Endothelial cell of hepatic sinusoid (primary cell): ENCODE measurements around the gene CROCC2.

Experiments
- in situ Hi-C: cut with HindIII; loops from 2 replicates; pipeline ENCODE4 v1.10.0; 2017; ENCODE audit warnings: low sequenced_read_pairs

Gene CROCC2

DNA sequence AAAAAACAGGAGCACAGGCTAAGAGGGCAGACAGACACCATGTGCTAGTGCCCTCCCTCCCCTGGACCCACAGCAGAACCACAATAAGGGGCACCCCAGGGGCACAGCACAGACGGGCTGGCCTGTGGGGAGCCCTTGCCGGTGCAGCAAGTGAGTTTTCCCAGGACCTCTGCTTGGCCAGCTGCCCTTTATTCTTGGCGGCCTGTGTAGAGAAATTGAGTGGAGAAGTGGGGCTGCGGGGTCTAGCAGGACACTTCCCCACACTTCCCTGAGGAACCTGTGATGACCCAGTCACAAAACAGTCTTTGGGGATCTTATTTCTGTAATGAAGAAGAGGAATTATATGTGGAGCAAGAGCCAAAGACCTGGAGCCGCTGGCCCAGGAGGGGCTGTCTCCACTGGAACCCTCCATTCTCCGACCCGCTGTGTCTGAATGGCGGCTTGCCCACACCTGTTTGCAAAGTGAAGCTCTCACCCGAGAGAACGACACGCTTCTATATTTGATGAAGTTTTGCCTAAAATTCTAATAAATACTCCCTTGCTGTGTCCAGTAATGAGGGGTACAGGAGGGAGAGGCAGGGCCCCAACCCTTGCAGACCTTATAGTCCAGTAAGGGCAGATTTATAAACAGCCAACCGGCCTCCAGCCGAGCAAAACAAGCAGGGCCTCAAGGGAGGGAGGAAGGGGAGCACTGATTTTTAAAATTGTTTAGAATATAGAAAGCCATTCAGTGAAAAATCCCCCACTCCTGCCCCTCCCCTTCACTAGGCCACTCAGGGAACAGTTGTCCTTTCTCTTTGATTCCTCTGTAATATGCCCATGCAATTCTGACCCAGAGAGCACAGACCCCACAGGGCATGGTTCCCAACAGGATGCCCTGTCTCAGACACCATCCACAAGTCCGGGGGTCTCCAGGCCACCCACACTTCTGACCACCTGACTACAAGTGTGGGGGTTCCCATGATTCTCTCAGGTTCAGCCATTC is 47.6 kb downstream of the CROCC2 start:
- in situ Hi-C loops: no loop called here

DNA sequence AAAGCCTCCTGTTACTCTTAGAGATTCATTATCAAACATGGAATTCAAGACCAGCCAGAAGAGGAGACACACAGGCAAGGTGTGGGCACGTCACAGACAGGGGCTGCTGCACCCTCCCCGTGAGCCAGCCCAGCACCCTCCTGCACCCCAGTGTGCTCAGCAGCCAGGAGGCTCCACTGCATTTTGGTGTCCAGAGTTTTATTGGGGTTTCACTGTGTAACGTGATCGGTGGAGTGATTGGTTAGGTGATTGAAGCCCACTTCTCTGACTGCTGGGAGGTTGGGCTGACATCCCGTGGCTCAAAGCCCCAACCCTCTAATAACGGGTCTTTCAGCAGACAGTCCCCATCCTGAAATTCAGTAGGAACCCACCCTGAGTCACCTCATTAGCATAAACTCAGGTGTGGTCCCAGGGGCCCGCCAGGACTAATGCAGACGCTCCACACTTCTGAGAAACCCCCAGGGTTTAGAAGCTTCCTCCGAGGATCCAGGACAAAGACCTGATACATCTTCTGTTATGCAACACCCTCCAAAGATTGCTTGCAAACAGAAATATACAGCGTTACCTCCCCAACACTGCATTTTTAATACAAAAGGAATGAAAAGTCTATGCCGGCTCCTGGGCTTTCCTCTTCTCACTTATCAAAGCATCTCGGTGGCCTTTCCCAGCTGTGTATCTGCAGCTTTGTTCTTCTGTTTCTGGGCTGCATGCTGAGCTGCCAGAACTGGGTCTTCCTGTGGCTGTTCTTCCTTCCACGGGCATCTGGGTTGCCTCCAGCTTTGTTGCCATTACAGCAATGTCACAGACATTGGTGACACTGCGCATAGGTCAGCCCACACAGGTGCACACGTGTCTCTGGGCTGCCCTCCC is 48.5 kb downstream of the CROCC2 start:
- in situ Hi-C loops: loop anchor here (5.0 kb wide), 1 partner anchor 62 kb away; no protein-coding TSS in a partner anchor

- in situ Hi-C loops: loop anchor here (5.0 kb wide), 1 partner anchor 63 kb away; no protein-coding TSS in a partner anchor
Measured at GRCh38 chr2:240955306-240956170, 49.4 kb downstream of the CROCC2 start.

GRCh38 chr2:240956171-240956934 is 50.2 kb downstream of the CROCC2 start:
- in situ Hi-C loops: loop anchor here (5.0 kb wide), 1 partner anchor 64 kb away; no protein-coding TSS in a partner anchor

- in situ Hi-C loops: loop anchor here (5.0 kb wide), 1 partner anchor 65 kb away; no protein-coding TSS in a partner anchor
Measured at GRCh38 chr2:240956935-240957655, 51.0 kb downstream of the CROCC2 start.

GRCh38 chr2:240957656-240958365 is 51.7 kb downstream of the CROCC2 start:
- in situ Hi-C loops: loop anchor here (5.0 kb wide), 1 partner anchor 66 kb away; no protein-coding TSS in a partner anchor

DNA sequence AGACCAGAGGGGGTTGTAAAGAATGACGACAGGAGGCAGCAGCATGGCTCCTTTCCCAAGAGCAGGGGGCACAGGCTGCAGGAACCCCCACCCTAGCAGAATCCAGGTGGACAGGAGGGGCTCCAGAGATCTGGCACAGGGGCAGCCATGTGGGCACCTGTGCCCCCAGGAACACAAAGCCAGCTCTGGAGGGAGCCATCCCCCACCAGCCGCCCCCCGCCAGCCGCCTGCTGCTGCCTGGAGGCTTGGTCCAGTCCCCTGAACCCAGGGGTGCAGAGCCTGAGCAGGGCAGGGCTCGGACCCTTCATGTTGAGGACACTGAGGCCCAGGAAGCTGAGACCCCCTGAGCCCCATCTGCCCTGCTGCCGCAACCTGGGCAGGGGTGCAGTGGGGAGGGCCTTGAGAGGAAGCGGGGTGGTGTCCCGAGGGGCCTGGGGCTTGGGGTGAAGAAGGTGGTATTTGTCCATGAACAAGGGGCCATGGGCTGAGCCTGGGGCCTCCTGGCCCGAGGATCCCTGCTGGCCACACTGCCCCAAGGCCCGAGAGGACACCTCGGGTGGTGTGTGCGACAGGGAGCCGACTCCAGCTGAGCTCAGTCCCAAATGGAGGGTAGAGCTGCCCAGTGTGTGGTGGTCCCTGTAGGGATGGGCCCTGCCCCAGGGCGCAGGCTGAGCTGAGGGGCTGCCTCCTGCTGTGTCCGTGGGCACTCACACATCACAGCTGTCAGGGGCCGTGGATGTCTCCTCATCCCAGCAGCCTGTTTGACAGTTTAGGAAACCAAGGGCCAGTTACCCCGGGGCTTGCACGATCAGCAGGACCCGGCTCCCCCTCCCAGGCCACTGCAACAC is 52.5 kb downstream of the CROCC2 start:
- in situ Hi-C loops: loop anchor here (5.0 kb wide), 1 partner anchor 66 kb away; no protein-coding TSS in a partner anchor

- in situ Hi-C loops: loop anchor here (5.0 kb wide), 1 partner anchor 67 kb away; no protein-coding TSS in a partner anchor
Measured at GRCh38 chr2:240959214-240959940, 53.2 kb downstream of the CROCC2 start.

DNA sequence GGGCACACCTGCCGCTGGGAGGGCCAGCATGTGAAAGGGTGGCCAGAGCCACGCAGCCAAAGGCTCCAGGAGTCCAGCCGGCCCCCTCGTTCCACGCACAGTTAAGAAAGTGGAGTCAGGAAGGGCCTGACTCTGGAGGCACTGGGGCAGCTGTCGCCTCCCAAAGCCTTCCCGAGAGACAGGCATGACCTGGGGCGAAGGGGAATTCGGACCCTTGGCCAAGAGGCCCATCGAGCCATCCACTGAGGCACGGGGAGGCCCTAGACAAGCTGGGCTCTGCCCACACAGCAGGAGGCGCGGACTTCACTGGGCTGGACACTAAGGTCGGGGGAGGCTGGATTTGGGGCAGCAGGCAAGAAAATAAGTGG is 53.8 kb downstream of the CROCC2 start:
- in situ Hi-C loops: loop anchor here (5.0 kb wide), 1 partner anchor 68 kb away; no protein-coding TSS in a partner anchor

GRCh38 chr2:240960309-240960970 is 54.3 kb downstream of the CROCC2 start:
- in situ Hi-C loops: no loop called here

DNA sequence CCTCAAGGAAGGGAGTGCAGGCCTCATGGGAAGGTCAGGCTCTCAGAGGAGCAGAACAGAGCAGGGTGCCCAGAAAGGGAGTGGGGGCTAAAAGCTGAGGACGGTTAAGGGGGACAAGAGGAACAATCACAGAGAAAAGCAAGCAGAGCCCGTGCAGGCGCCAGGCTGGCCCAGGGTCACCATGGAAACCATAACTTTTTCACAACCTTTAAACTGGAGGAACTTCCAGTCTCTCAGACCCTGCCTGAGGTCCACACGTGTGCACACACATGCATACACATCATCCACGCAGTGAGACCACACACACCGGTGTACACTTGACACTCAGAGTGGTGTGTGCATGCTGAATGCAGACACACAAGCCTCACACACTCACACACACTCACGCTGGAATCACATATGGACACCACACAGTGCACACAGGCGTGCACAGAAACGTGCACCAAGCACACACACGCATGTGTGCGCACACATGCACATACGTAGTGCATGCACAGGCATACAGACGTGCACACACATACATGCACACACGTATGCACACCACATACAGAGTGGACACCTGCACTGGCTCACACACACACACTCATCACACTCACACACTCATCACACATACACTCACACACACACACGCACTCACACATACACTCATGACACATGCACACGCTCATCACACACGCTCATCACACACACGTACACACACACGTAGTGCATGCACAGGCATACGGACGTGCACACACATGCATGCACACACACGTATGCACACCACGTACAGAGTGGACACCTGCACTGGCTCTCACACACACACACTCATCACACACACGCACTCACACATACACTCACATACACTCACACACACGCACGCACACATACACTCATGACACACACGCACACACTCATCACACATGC is 55.1 kb downstream of the CROCC2 start:
- in situ Hi-C loops: no loop called here

DNA sequence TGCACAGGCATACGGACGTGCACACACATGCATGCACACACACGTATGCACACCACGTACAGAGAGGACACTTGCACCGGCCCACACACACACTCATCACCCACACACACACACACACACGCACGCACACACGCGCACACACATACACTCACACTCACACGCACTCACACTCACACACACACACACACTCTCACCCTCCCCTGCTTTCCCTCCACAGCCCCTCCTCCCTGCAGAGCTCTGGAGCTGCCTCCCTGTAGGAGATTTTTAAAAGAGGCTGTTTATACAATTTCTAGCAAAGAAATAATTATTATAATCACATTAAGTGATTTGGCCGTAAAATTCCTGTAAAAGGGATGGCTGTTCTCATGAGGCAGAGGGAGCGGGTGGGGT is 55.8 kb downstream of the CROCC2 start:
- in situ Hi-C loops: no loop called here

- in situ Hi-C loops: no loop called here
Measured at GRCh38 chr2:240962300-240963064, 56.3 kb downstream of the CROCC2 start.
